H1 (cell line): Measurements from ENCODE around the gene DBNDD2. TPM values are rescaled to one million over a fixed set of nuclear protein-coding genes. Genes with fewer than 3 reads are reported as not detected.

Experiments used
- BCL11A ChIP-seq, 2 experiments: IDR thresholded peaks; one replicate each; pipeline ENCODE4 v1.6.1; 2011; ENCODE audit warnings: low read depth in 2 of 2, low read length in 2 of 2, mild to moderate bottlenecking in 2 of 2
- CBX5 ChIP-seq: fragments of 300-800, 300-1000 bp; sonication (generic); IDR thresholded peaks from 2 replicates; pipeline ENCODE4 v1.7.1; 2016; ENCODE audit warnings: antibody characterized with exemption, low read length, low read depth
- CEBPB ChIP-seq: IDR thresholded peaks from 2 replicates; pipeline ENCODE4 v1.6.1; 2012; ENCODE audit warnings: low read depth, low read length
- FOSL1 ChIP-seq: IDR thresholded peaks from 2 replicates; pipeline ENCODE4 v1.6.1; 2011; ENCODE audit warnings: mild to moderate bottlenecking, low read depth, low read length, moderate library complexity; ENCODE audit not compliant: insufficient read depth
- JUND ChIP-seq: IDR thresholded peaks from 2 replicates; pipeline ENCODE4 v1.6.1; 2011; ENCODE audit warnings: mild to moderate bottlenecking, improper control_type of control experiment, low read length
- KDM5A ChIP-seq: fragments of 200-600 bp; IDR thresholded peaks from 2 replicates; pipeline ENCODE4 v1.7.1; 2012; ENCODE audit warnings: mild to moderate bottlenecking, low read length, inconsistent platforms, mixed read lengths
- NRF1 ChIP-seq: IDR thresholded peaks from 2 replicates; pipeline ENCODE4 v1.6.1; 2011; ENCODE audit warnings: mild to moderate bottlenecking, low read depth, low read length, improper control_type of control experiment
- RAD21 ChIP-seq, 2 experiments: IDR thresholded peaks in 1 of 2; conservative IDR thresholded peaks in 1 of 2; 2 replicates each; pipeline ENCODE4 v1.6.1; 2011; ENCODE audit warnings: low read depth in 2 of 2, low read length in 2 of 2, improper control_type of control experiment in 1 of 2, inconsistent platforms in 1 of 2, mild to moderate bottlenecking in 1 of 2, moderate library complexity in 1 of 2
- RBBP5 ChIP-seq: IDR thresholded peaks from 2 replicates; pipeline ENCODE4 v1.7.1; 2012; ENCODE audit warnings: low read depth, mild to moderate bottlenecking, inconsistent platforms, low read length, moderate library complexity, borderline replicate concordance
- RNF2 ChIP-seq: fragments of 200-900, 300-1000 bp; sonication (generic); IDR thresholded peaks from 2 replicates; pipeline ENCODE4 v1.7.1; 2016; ENCODE audit warnings: borderline replicate concordance, low read depth, mild to moderate bottlenecking, antibody characterized with exemption, low read length; ENCODE audit not compliant: poor library complexity, severe bottlenecking; ENCODE audit errors: missing control alignments
- SAP30 ChIP-seq: fragments of 300-600 bp; sonication (generic); IDR thresholded peaks from 2 replicates; pipeline ENCODE4 v1.7.1; 2012; ENCODE audit warnings: low read length, moderate library complexity, mild to moderate bottlenecking, inconsistent platforms; ENCODE audit not compliant: insufficient read depth, insufficient replicate concordance
- SIRT6 ChIP-seq: IDR thresholded peaks from one replicate; pipeline ENCODE4 v1.7.1; 2012; ENCODE audit warnings: low read length, inconsistent platforms
- SP2 ChIP-seq: IDR thresholded peaks from 2 replicates; pipeline ENCODE4 v1.6.1; 2012; ENCODE audit warnings: mild to moderate bottlenecking, low read length, inconsistent platforms
- SRF ChIP-seq: IDR thresholded peaks from 2 replicates; pipeline ENCODE4 v1.6.1; 2011; ENCODE audit warnings: mild to moderate bottlenecking, low read depth, low read length, moderate library complexity
- polyA plus RNA-seq, 7 experiments: library from polyadenylated mRNA; depleted of rRNA in 3 of 7; stranded (reverse) in 5 of 7; unstranded in 2 of 7; fragments of >200 nt in 5 of 7; fragments of 200-250 nt in 2 of 7; gene quantifications; 1 replicate in 5 of 7; 2 replicates in 1 of 7; 4 replicates in 1 of 7; pipeline versions ENCODE4 v1.2.1 to v1.2.3, GENCODE V29; 2011 to 2013; ENCODE audit warnings: missing spikeins in 2 of 7, mixed read lengths in 2 of 7
- total RNA-seq: library from RNA; stranded (reverse); fragmentation: NEBNext Ultra II Directional; extraction: Animal tissue kit (Norgen Biotek cat#: 25700); gene quantifications from 2 replicates; pipeline ENCODE4 v1.2.1, GENCODE V29; 2021
- TF ChIP-seq, protein P1 (sequence below): IDR thresholded peaks from 2 replicates; pipeline ENCODE4 v1.6.1; 2011; ENCODE audit warnings: low read length, improper control_type of control experiment

The DBNDD2 gene
- total and polyA plus RNA-seq, 2 of the 8 experiments (the other 6 are each of a cell fraction or from before 2014, with no cell fraction given), result 55.8 to 96.3 TPM

DNA sequence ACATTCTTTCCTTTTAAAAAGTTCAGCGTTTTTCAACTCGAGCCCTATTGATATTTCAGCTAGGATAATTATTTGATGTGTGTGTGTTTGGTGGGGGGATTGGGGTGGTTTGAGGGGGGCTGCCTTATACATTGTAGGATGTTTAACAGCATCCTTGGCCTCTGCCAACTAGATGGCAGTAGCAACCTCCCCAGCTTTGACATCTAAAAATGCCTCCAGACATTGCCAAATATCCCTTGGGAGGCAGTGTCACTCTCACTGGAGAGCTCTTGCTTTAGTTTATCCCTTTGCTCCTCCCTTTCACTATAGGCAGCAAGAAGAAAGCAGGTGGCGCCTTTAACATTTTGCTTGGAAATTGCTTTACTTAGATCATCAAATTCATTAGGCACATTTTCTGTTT, 15.4 kb upstream of the DBNDD2 start (continued):
- TF ChIP-seq FOSL1 (no peak), RBBP5 (no peak), SIRT6 (no peak), JUND (no peak), CEBPB (0 out of 2 replicates have a peak, but pooled peaks have one; percentile 19), RNF2 (no peak), CBX5 (no peak), NRF1 (no peak), SAP30 (no peak), SP2 (no peak), BCL11A (IDR thresholded peaks at IDR 0.05; ENCODE audit: low read depth in 2 of 2, low read length in 2 of 2) (no peak), SRF (no peak), KDM5A (no peak), RAD21 (IDR thresholded peaks at IDR 0.05 in 1 of 2, conservative IDR thresholded peaks at IDR 0.05 in 1 of 2; ENCODE audit: low read depth in 2 of 2, low read length in 2 of 2) (peak; percentile 28 to 44; a peak in 3 of 4 replicates)
- TF ChIP-seq, protein P1, sequence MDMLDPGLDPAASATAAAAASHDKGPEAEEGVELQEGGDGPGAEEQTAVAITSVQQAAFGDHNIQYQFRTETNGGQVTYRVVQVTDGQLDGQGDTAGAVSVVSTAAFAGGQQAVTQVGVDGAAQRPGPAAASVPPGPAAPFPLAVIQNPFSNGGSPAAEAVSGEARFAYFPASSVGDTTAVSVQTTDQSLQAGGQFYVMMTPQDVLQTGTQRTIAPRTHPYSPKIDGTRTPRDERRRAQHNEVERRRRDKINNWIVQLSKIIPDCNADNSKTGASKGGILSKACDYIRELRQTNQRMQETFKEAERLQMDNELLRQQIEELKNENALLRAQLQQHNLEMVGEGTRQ, result no peak
